ENCODE data around the gene GTSF1L. TPM values are rescaled to one million over a fixed set of nuclear protein-coding genes. Genes with fewer than 3 reads are reported as not detected.

The GTSF1L gene
- total and polyA plus RNA-seq, 9 of the 15 experiments (the other 6 are each of a cell fraction or from before 2014, with no cell fraction given): not detected

- TF ChIP-seq HDAC1 (IDR thresholded peaks at IDR 0.05) (peak; percentile 81 to 99; a peak in 3 of 4 replicates), ZNF133 (CRISPR knock-in tag; IDR thresholded peaks at IDR 0.05) (no peak), WHSC1 (IDR thresholded peaks at IDR 0.05; ENCODE audit: low read length) (no peak), DIDO1 (tag; IDR thresholded peaks at IDR 0.05; ENCODE audit: low read depth) (no peak), PTRF (tag; IDR thresholded peaks at IDR 0.05) (no peak), TRIM28 (IDR thresholded peaks at IDR 0.05) (no peak), FOXP1 (CRISPR knock-in tag; IDR thresholded peaks at IDR 0.05) (no peak), PREB (CRISPR knock-in tag; IDR thresholded peaks at IDR 0.05) (no peak), BRD9 (IDR thresholded peaks at IDR 0.05; ENCODE audit: low read depth, partially characterized antibody) (no peak), TBP (optimal IDR thresholded peaks at IDR 0.05; ENCODE audit: low read depth, low read length) (no peak), STAT5A (IDR thresholded peaks at IDR 0.05; ENCODE audit: borderline replicate concordance, low read length) (peak; percentile 88), ZNF696 (CRISPR knock-in tag; conservative IDR thresholded peaks at IDR 0.05) (no peak), RUNX1 (IDR thresholded peaks at IDR 0.05; ENCODE audit: low read depth) (peak; percentile 88; the same call in 1 of the 2 replicates), ZKSCAN1 (IDR thresholded peaks at IDR 0.05; ENCODE audit: low read depth, low read length) (no peak), SMARCA5 (IDR thresholded peaks at IDR 0.05) (no peak), ZBTB9 (CRISPR knock-in tag; IDR thresholded peaks at IDR 0.05) (no peak), LCOR (CRISPR knock-in tag; IDR thresholded peaks at IDR 0.05) (no peak), ZNF280A (IDR thresholded peaks at IDR 0.05; ENCODE audit: low read depth, partially characterized antibody) (no peak), NFE2 (IDR thresholded peaks at IDR 0.05; ENCODE audit: low read depth) (peak; percentile 31; the same call in 1 of the 2 replicates), C11orf30 (IDR thresholded peaks at IDR 0.05; ENCODE audit: low read depth) (0 out of 2 replicates have a peak, but pooled peaks have one; percentile 7), NKRF (IDR thresholded peaks at IDR 0.05; ENCODE audit: borderline replicate concordance) (no peak)
- TF ChIP-seq, protein P1, sequence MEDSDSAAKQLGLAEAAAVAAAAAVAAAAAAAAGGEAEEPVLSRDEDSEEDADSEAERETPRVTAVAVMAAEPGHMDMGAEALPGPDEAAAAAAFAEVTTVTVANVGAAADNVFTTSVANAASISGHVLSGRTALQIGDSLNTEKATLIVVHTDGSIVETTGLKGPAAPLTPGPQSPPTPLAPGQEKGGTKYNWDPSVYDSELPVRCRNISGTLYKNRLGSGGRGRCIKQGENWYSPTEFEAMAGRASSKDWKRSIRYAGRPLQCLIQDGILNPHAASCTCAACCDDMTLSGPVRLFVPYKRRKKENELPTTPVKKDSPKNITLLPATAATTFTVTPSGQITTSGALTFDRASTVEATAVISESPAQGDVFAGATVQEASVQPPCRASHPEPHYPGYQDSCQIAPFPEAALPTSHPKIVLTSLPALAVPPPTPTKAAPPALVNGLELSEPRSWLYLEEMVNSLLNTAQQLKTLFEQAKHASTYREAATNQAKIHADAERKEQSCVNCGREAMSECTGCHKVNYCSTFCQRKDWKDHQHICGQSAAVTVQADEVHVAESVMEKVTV (CRISPR knock-in tag; IDR thresholded peaks at IDR 0.05): no peak
Observed at GRCh38 chr20:43690943-43691598, 35.7 kb downstream of the GTSF1L start (continued).
